ENCODE measurements around the gene CCNA2.

The CCNA2 gene

GRCh38 chr4:121823505-121824170, at the start of gene CCNA2:
TSS of gene CCNA2 (minus strand) at chr4:121823883. CDS start at chr4:121823628, 255 bp downstream.
- peaks cover 46% of the 10 kb centered on the region for H3K79me2 ChIP-seq (ENCODE audit: control insufficient read depth, insufficient read depth, low read length, unreplicated experiment)
- no peaks in the 10 kb centered on the region for H3K27me3 ChIP-seq (ENCODE audit: insufficient read depth, low read length)
- H3K36me3 ChIP-seq (ENCODE audit: insufficient read depth, low read length), result peaks cover 12% of the 10 kb centered on the region; the same call in 1 of the 2 replicates
- H3K4me3 ChIP-seq (ENCODE audit: low read depth, low read length), result peak within 1 kb of the TSS; percentile 98
- H2AFZ ChIP-seq (ENCODE audit: low read length, unreplicated experiment), result peak within 1 kb of the TSS; percentile 88
- peaks cover 49% of the 10 kb centered on the region for H3K4me1 ChIP-seq (ENCODE audit: control insufficient read depth, insufficient read depth, low read length, unreplicated experiment)
- H3K27ac ChIP-seq (ENCODE audit: low read depth, low read length), result peak within 1 kb of the TSS; percentile 72

GRCh38 chr4:121869841-121870822, 46.4 kb upstream of the CCNA2 start, which contains the start of gene BBS7:
TSS of gene BBS7 (minus strand) at chr4:121870474. CDS start at chr4:121870313, 161 bp downstream.
- peaks cover 8% of the 10 kb centered on the region for H3K4me1 ChIP-seq (ENCODE audit: control insufficient read depth, insufficient read depth, low read length, unreplicated experiment)
- peak within 1 kb of the TSS; percentile 84 for H3K4me3 ChIP-seq (ENCODE audit: low read depth, low read length)
- H3K27ac ChIP-seq (ENCODE audit: low read depth, low read length), result peak within 1 kb of the TSS; percentile 45; the same call in 1 of the 2 replicates
- peaks cover 25% of the 10 kb centered on the region for H3K36me3 ChIP-seq (ENCODE audit: insufficient read depth, low read length)
- H3K27me3 ChIP-seq (ENCODE audit: insufficient read depth, low read length), result no peaks in the 10 kb centered on the region
- H2AFZ ChIP-seq (ENCODE audit: low read length, unreplicated experiment), result peak within 1 kb of the TSS; percentile 90
- peaks cover 14% of the 10 kb centered on the region for H3K79me2 ChIP-seq (ENCODE audit: control insufficient read depth, insufficient read depth, low read length, unreplicated experiment)

- peaks cover 42% of the 10 kb centered on the region for H3K36me3 ChIP-seq (ENCODE audit: insufficient read depth, low read length)
These were observed 40.1 kb upstream of the CCNA2 start for GRCh38 chr4:121863799-121864198.

GRCh38 chr4:121861426-121861825, 37.7 kb upstream of the CCNA2 start:
- peaks cover 34% of the 10 kb centered on the region for H3K36me3 ChIP-seq (ENCODE audit: insufficient read depth, low read length)
- no peaks in the 10 kb centered on the region for H3K79me2 ChIP-seq (ENCODE audit: control insufficient read depth, insufficient read depth, low read length, unreplicated experiment)
- peaks cover 5% of the 10 kb centered on the region for H3K4me1 ChIP-seq (ENCODE audit: control insufficient read depth, insufficient read depth, low read length, unreplicated experiment)
- H3K27me3 ChIP-seq (ENCODE audit: insufficient read depth, low read length), result no peaks in the 10 kb centered on the region
- no peak overlapping the region for H2AFZ ChIP-seq (ENCODE audit: low read length, unreplicated experiment)
- no peak overlapping the region for H3K27ac ChIP-seq (ENCODE audit: low read depth, low read length)
- no peak overlapping the region for H3K4me3 ChIP-seq (ENCODE audit: low read depth, low read length)

More at GRCh38 chr4:121863799-121864198, 40.1 kb upstream of the CCNA2 start:
- no peak overlapping the region for H3K4me3 ChIP-seq (ENCODE audit: low read depth, low read length)
- no peaks in the 10 kb centered on the region for H3K27me3 ChIP-seq (ENCODE audit: insufficient read depth, low read length)
- no peak overlapping the region for H2AFZ ChIP-seq (ENCODE audit: low read length, unreplicated experiment)
- peaks cover 3% of the 10 kb centered on the region for H3K79me2 ChIP-seq (ENCODE audit: control insufficient read depth, insufficient read depth, low read length, unreplicated experiment)
- H3K4me1 ChIP-seq (ENCODE audit: control insufficient read depth, insufficient read depth, low read length, unreplicated experiment), result peaks cover 7% of the 10 kb centered on the region
- H3K27ac ChIP-seq (ENCODE audit: low read depth, low read length), result no peak overlapping the region

- H3K36me3 ChIP-seq (ENCODE audit: insufficient read depth, low read length), result peaks cover 28% of the 10 kb centered on the region
- no peaks in the 10 kb centered on the region for H3K27me3 ChIP-seq (ENCODE audit: insufficient read depth, low read length)
These were observed 36.4 kb upstream of the CCNA2 start for GRCh38 chr4:121860121-121860520.

GRCh38 chr4:121851354-121851753, 27.7 kb upstream of the CCNA2 start:
- Histone ChIP-seq H3K4me1 (ENCODE audit: control insufficient read depth, insufficient read depth, low read length, unreplicated experiment) (no peaks in the 10 kb centered on the region), H3K27me3 (ENCODE audit: insufficient read depth, low read length) (no peaks in the 10 kb centered on the region), H3K36me3 (ENCODE audit: insufficient read depth, low read length) (peaks cover 19% of the 10 kb centered on the region), H2AFZ (ENCODE audit: low read length, unreplicated experiment) (no peak overlapping the region), H3K4me3 (ENCODE audit: low read depth, low read length) (no peak overlapping the region), H3K27ac (ENCODE audit: low read depth, low read length) (no peak overlapping the region), H3K79me2 (ENCODE audit: control insufficient read depth, insufficient read depth, low read length, unreplicated experiment) (no peaks in the 10 kb centered on the region)

More at GRCh38 chr4:121860121-121860520, 36.4 kb upstream of the CCNA2 start:
- H2AFZ ChIP-seq (ENCODE audit: low read length, unreplicated experiment), result no peak overlapping the region
- peaks cover 5% of the 10 kb centered on the region for H3K4me1 ChIP-seq (ENCODE audit: control insufficient read depth, insufficient read depth, low read length, unreplicated experiment)
- H3K79me2 ChIP-seq (ENCODE audit: control insufficient read depth, insufficient read depth, low read length, unreplicated experiment), result no peaks in the 10 kb centered on the region
- H3K27ac ChIP-seq (ENCODE audit: low read depth, low read length), result peak overlapping the region; percentile 50
- H3K4me3 ChIP-seq (ENCODE audit: low read depth, low read length), result no peak overlapping the region

GRCh38 chr4:121846662-121847061, 23.0 kb upstream of the CCNA2 start:
- H3K79me2 ChIP-seq (ENCODE audit: control insufficient read depth, insufficient read depth, low read length, unreplicated experiment), result no peaks in the 10 kb centered on the region
- peaks cover 29% of the 10 kb centered on the region for H3K36me3 ChIP-seq (ENCODE audit: insufficient read depth, low read length)
- H3K27me3 ChIP-seq (ENCODE audit: insufficient read depth, low read length), result no peaks in the 10 kb centered on the region

GRCh38 chr4:121842862-121843261, 19.2 kb upstream of the CCNA2 start:
- Histone ChIP-seq H3K27me3 (ENCODE audit: insufficient read depth, low read length) (no peaks in the 10 kb centered on the region), H3K27ac (ENCODE audit: low read depth, low read length) (no peak overlapping the region), H3K36me3 (ENCODE audit: insufficient read depth, low read length) (peaks cover 34% of the 10 kb centered on the region), H3K4me1 (ENCODE audit: control insufficient read depth, insufficient read depth, low read length, unreplicated experiment) (no peaks in the 10 kb centered on the region), H3K4me3 (ENCODE audit: low read depth, low read length) (no peak overlapping the region), H2AFZ (ENCODE audit: low read length, unreplicated experiment) (no peak overlapping the region), H3K79me2 (ENCODE audit: control insufficient read depth, insufficient read depth, low read length, unreplicated experiment) (no peaks in the 10 kb centered on the region)

More at GRCh38 chr4:121846662-121847061, 23.0 kb upstream of the CCNA2 start:
- no peaks in the 10 kb centered on the region for H3K4me1 ChIP-seq (ENCODE audit: control insufficient read depth, insufficient read depth, low read length, unreplicated experiment)
- no peak overlapping the region for H3K27ac ChIP-seq (ENCODE audit: low read depth, low read length)
- H2AFZ ChIP-seq (ENCODE audit: low read length, unreplicated experiment), result no peak overlapping the region
- H3K4me3 ChIP-seq (ENCODE audit: low read depth, low read length), result no peak overlapping the region

- Histone ChIP-seq H3K79me2 (ENCODE audit: control insufficient read depth, insufficient read depth, low read length, unreplicated experiment) (no peaks in the 10 kb centered on the region), H3K4me1 (ENCODE audit: control insufficient read depth, insufficient read depth, low read length, unreplicated experiment) (no peaks in the 10 kb centered on the region), H3K36me3 (ENCODE audit: insufficient read depth, low read length) (peaks cover 24% of the 10 kb centered on the region), H2AFZ (ENCODE audit: low read length, unreplicated experiment) (no peak overlapping the region), H3K27ac (ENCODE audit: low read depth, low read length) (no peak overlapping the region), H3K4me3 (ENCODE audit: low read depth, low read length) (no peak overlapping the region), H3K27me3 (ENCODE audit: insufficient read depth, low read length) (no peaks in the 10 kb centered on the region)
These were observed 14.5 kb upstream of the CCNA2 start for GRCh38 chr4:121838136-121838535.

- H3K36me3 ChIP-seq (ENCODE audit: insufficient read depth, low read length), result peaks cover 26% of the 10 kb centered on the region
These were observed 5.8 kb upstream of the CCNA2 start for GRCh38 chr4:121829511-121829910.

More at GRCh38 chr4:121829511-121829910, 5.8 kb upstream of the CCNA2 start:
- Histone ChIP-seq H3K4me1 (ENCODE audit: control insufficient read depth, insufficient read depth, low read length, unreplicated experiment) (peaks cover 10% of the 10 kb centered on the region), H3K79me2 (ENCODE audit: control insufficient read depth, insufficient read depth, low read length, unreplicated experiment) (no peaks in the 10 kb centered on the region), H3K4me3 (ENCODE audit: low read depth, low read length) (no peak overlapping the region), H3K27ac (ENCODE audit: low read depth, low read length) (no peak overlapping the region), H3K27me3 (ENCODE audit: insufficient read depth, low read length) (no peaks in the 10 kb centered on the region), H2AFZ (ENCODE audit: low read length, unreplicated experiment) (no peak overlapping the region)

All from ACC112 (cell line).